Measurements from ENCODE around the gene MYOCD.

MYOCD gene

GRCh38 chr17:12673788-12674187, 8.1 kb downstream of the MYOCD start:
- Histone ChIP-seq H3K9me3 (ENCODE audit: control insufficient read depth in 1 of 2, low read length in 2 of 2) (no peaks in the 10 kb centered on the region), H3K27me3 (ENCODE audit: low read depth, low read length) (no peaks in the 10 kb centered on the region), H3K4me1 (ENCODE audit: control insufficient read depth in 1 of 2, insufficient read depth in 2 of 2, low read length in 2 of 2) (peaks cover 0 to 5% of the 10 kb centered on the region in 2 donors), H3K4me3 (ENCODE audit: low read depth in 1 of 2, low read length in 2 of 2) (no peak overlapping the region), H3K27ac (ENCODE audit: low read length) (no peak overlapping the region), H3K36me3 (ENCODE audit: control insufficient read depth in 1 of 2, insufficient read depth in 2 of 2, low read length in 2 of 2) (no peaks in the 10 kb centered on the region)

DNA sequence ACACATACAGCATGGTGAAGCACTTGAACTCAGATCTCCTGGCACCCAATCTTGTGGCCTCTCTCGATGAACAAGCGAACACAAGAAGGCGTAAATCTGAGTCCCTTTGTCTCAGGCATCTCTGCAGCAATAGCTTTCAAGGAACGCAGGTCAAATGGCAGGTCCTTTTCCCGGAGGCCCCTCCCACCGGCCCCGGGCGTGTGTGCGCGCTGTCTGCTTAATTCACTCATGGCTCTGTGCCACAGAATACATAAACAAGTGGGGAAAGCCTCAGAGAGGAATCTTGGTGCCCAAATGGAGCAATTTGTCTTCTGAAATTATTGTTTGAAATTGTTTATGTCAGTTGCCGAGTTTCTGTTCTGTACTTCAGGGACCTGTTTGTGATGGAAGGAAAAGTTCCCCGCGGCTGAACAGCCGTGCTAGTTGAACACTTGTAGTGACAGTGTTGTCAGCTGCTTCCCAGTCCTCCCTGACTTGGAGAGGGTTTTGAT, 14.8 kb downstream of the MYOCD start:
- peak overlapping the region; percentile 8 to 35 for H3K4me3 ChIP-seq (ENCODE audit: low read depth in 1 of 2, low read length in 2 of 2)
- peaks cover 0 to 8% of the 10 kb centered on the region in 2 donors for H3K4me1 ChIP-seq (ENCODE audit: control insufficient read depth in 1 of 2, insufficient read depth in 2 of 2, low read length in 2 of 2)
- H3K9me3 ChIP-seq (ENCODE audit: control insufficient read depth in 1 of 2, low read length in 2 of 2) = no peaks in the 10 kb centered on the region
- H3K27ac ChIP-seq (ENCODE audit: low read length) = peak overlapping the region; percentile 46
- no peaks in the 10 kb centered on the region for H3K27me3 ChIP-seq (ENCODE audit: low read depth, low read length)
- no peaks in the 10 kb centered on the region for H3K36me3 ChIP-seq (ENCODE audit: control insufficient read depth in 1 of 2, insufficient read depth in 2 of 2, low read length in 2 of 2)

DNA sequence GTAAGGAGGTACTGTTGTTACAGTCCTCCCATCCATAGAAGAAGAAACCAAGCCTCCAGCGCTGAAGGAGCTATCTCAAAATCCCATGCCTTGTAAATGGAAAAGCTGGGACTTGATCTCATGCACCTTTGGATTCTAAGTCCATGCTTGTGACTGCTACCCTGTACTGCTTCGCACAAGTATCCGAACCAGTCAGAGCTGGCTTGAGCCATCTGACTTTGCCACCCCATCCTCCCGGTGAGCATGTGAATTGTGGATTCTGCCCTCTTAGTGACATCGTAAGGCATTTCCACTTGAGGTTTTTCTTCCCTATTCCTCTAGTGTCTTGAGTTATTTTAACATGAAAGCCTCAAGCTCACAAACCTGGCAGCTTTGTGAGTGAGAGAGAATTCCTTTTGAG, 15.3 kb downstream of the MYOCD start:
- Histone ChIP-seq H3K4me1 (ENCODE audit: control insufficient read depth in 1 of 2, insufficient read depth in 2 of 2, low read length in 2 of 2) (peaks cover 0 to 8% of the 10 kb centered on the region in 2 donors), H3K9me3 (ENCODE audit: control insufficient read depth in 1 of 2, low read length in 2 of 2) (no peaks in the 10 kb centered on the region), H3K36me3 (ENCODE audit: control insufficient read depth in 1 of 2, insufficient read depth in 2 of 2, low read length in 2 of 2) (no peaks in the 10 kb centered on the region), H3K4me3 (ENCODE audit: low read depth in 1 of 2, low read length in 2 of 2) (peak overlapping the region; percentile 8 to 35), H3K27me3 (ENCODE audit: low read depth, low read length) (no peaks in the 10 kb centered on the region), H3K27ac (ENCODE audit: low read length) (peak overlapping the region; percentile 46)

DNA sequence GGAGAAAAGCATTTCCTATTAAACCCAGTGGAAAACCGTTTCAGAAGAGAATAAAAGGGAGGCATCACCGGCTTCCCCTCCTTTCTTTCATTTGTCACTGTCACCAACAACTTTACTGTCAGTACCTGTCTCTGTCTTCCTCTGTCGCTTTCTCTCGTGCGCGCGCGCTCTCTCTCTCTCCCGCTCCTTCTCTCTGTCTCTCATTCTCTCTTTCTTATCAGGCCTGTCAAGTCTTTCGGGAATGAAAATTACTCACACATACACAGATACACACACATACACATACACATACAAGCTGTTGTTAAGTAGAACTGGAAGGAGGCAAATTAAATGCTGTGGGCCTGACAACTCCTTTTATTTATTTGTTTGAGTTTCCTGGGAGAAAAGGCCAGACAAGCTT, 17.6 kb downstream of the MYOCD start:
- Histone ChIP-seq H3K4me1 (ENCODE audit: control insufficient read depth in 1 of 2, insufficient read depth in 2 of 2, low read length in 2 of 2) (peaks cover 0 to 8% of the 10 kb centered on the region in 2 donors), H3K36me3 (ENCODE audit: control insufficient read depth in 1 of 2, insufficient read depth in 2 of 2, low read length in 2 of 2) (no peaks in the 10 kb centered on the region), H3K27me3 (ENCODE audit: low read depth, low read length) (no peaks in the 10 kb centered on the region), H3K27ac (ENCODE audit: low read length) (no peak overlapping the region), H3K9me3 (ENCODE audit: control insufficient read depth in 1 of 2, low read length in 2 of 2) (no peaks in the 10 kb centered on the region), H3K4me3 (ENCODE audit: low read depth in 1 of 2, low read length in 2 of 2) (no peak overlapping the region)

DNA sequence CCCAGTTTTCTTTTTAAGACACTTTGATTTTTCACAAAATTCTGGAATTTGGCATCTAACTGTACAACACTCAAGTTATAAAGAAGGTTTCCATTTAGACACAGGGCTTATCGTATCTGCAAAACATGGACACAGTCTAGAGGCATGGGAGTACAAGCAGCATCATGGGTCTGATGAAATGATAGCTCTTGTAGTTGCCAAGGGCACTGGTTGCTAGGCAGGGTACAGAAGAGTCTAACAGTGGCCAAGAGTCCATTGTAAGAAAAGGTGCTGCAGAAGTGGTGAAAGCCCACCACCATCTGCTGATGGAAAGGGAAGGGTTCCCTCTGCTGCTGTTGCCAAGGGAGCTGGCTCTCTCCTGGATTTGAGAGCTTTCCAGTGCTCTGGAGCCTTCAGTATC, 20.8 kb downstream of the MYOCD start:
- Histone ChIP-seq H3K27me3 (ENCODE audit: low read depth, low read length) (no peaks in the 10 kb centered on the region), H3K36me3 (ENCODE audit: control insufficient read depth in 1 of 2, insufficient read depth in 2 of 2, low read length in 2 of 2) (no peaks in the 10 kb centered on the region), H3K27ac (ENCODE audit: low read length) (no peak overlapping the region), H3K9me3 (ENCODE audit: control insufficient read depth in 1 of 2, low read length in 2 of 2) (no peaks in the 10 kb centered on the region), H3K4me1 (ENCODE audit: control insufficient read depth in 1 of 2, insufficient read depth in 2 of 2, low read length in 2 of 2) (no peaks in the 10 kb centered on the region), H3K4me3 (ENCODE audit: low read depth in 1 of 2, low read length in 2 of 2) (no peak overlapping the region)

DNA sequence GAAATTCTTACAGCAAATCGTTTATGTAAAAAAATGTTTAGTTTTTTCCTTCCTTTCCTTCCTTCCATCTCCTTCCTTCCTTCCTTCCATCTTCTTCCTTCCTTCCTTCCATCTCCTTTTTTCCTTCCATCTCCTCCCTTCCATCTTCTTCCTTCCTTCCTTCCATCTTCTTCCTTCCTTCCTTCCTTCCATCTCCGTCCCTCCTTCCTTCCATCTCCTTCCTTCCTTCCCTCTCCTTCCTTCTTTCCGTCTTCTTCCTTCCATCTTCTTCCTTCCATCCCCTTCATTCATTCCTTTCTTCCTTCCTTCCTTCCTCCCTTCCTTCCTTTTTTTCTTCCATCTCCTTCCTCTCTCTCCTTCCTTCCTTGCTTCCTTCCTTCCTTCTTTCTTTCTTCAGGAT, 22.7 kb downstream of the MYOCD start:
- Histone ChIP-seq H3K36me3 (ENCODE audit: control insufficient read depth in 1 of 2, insufficient read depth in 2 of 2, low read length in 2 of 2) (no peaks in the 10 kb centered on the region), H3K4me3 (ENCODE audit: low read depth in 1 of 2, low read length in 2 of 2) (no peak overlapping the region), H3K27ac (ENCODE audit: low read length) (no peak overlapping the region), H3K9me3 (ENCODE audit: control insufficient read depth in 1 of 2, low read length in 2 of 2) (no peaks in the 10 kb centered on the region), H3K27me3 (ENCODE audit: low read depth, low read length) (no peaks in the 10 kb centered on the region), H3K4me1 (ENCODE audit: control insufficient read depth in 1 of 2, insufficient read depth in 2 of 2, low read length in 2 of 2) (no peaks in the 10 kb centered on the region)

DNA sequence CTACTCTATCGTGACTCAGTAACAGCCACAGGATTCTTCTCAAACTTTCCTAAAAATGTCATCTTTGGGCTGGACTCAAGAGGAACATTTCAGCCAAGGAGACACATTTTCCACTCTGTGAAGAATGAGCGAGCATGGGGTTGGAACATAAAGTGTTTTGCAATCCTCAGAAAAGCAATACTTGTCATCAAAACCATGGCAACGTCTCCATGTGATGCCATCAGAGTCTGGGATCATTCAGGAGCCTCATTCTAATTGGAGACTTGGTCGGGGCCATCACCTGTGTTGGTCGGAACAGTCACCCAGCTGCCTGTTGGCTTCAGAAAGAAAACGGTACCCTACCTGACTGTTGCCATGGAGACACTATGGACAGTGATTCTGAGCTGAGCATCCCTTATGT, 25.5 kb downstream of the MYOCD start:
- H3K4me1 ChIP-seq (ENCODE audit: control insufficient read depth in 1 of 2, insufficient read depth in 2 of 2, low read length in 2 of 2) = no peaks in the 10 kb centered on the region
- H3K9me3 ChIP-seq (ENCODE audit: control insufficient read depth in 1 of 2, low read length in 2 of 2) = no peaks in the 10 kb centered on the region
- no peaks in the 10 kb centered on the region for H3K36me3 ChIP-seq (ENCODE audit: control insufficient read depth in 1 of 2, insufficient read depth in 2 of 2, low read length in 2 of 2)
- H3K27ac ChIP-seq (ENCODE audit: low read length) = peak overlapping the region; percentile 54
- no peaks in the 10 kb centered on the region for H3K27me3 ChIP-seq (ENCODE audit: low read depth, low read length)
- H3K4me3 ChIP-seq (ENCODE audit: low read depth in 1 of 2, low read length in 2 of 2) = no peak overlapping the region

GRCh38 chr17:12693640-12694039, 27.9 kb downstream of the MYOCD start:
- Histone ChIP-seq H3K9me3 (ENCODE audit: control insufficient read depth in 1 of 2, low read length in 2 of 2) (no peaks in the 10 kb centered on the region), H3K4me1 (ENCODE audit: control insufficient read depth in 1 of 2, insufficient read depth in 2 of 2, low read length in 2 of 2) (no peaks in the 10 kb centered on the region), H3K27me3 (ENCODE audit: low read depth, low read length) (no peaks in the 10 kb centered on the region), H3K27ac (ENCODE audit: low read length) (no peak overlapping the region), H3K36me3 (ENCODE audit: control insufficient read depth in 1 of 2, insufficient read depth in 2 of 2, low read length in 2 of 2) (no peaks in the 10 kb centered on the region), H3K4me3 (ENCODE audit: low read depth in 1 of 2, low read length in 2 of 2) (no peak overlapping the region)

GRCh38 chr17:12706070-12706469, 40.4 kb downstream of the MYOCD start:
- H3K4me3 ChIP-seq (ENCODE audit: low read depth in 1 of 2, low read length in 2 of 2) = no peak overlapping the region
- H3K27ac ChIP-seq (ENCODE audit: low read length) = no peak overlapping the region
- H3K36me3 ChIP-seq (ENCODE audit: control insufficient read depth in 1 of 2, insufficient read depth in 2 of 2, low read length in 2 of 2) = peaks cover 0 to 4% of the 10 kb centered on the region in 2 donors
- no peaks in the 10 kb centered on the region for H3K27me3 ChIP-seq (ENCODE audit: low read depth, low read length)
- H3K9me3 ChIP-seq (ENCODE audit: control insufficient read depth in 1 of 2, low read length in 2 of 2) = peaks cover 0 to 3% of the 10 kb centered on the region in 2 donors
- H3K4me1 ChIP-seq (ENCODE audit: control insufficient read depth in 1 of 2, insufficient read depth in 2 of 2, low read length in 2 of 2) = peaks cover 0 to 18% of the 10 kb centered on the region in 2 donors

- no peaks in the 10 kb centered on the region for H3K27me3 ChIP-seq (ENCODE audit: low read depth, low read length)
- peaks cover 0 to 18% of the 10 kb centered on the region in 2 donors for H3K4me1 ChIP-seq (ENCODE audit: control insufficient read depth in 1 of 2, insufficient read depth in 2 of 2, low read length in 2 of 2)
- no peak overlapping the region for H3K4me3 ChIP-seq (ENCODE audit: low read depth in 1 of 2, low read length in 2 of 2)
- H3K27ac ChIP-seq (ENCODE audit: low read length) = no peak overlapping the region
- H3K9me3 ChIP-seq (ENCODE audit: control insufficient read depth in 1 of 2, low read length in 2 of 2) = peaks cover 0 to 3% of the 10 kb centered on the region in 2 donors
- H3K36me3 ChIP-seq (ENCODE audit: control insufficient read depth in 1 of 2, insufficient read depth in 2 of 2, low read length in 2 of 2) = peaks cover 0 to 4% of the 10 kb centered on the region in 2 donors
Measured at GRCh38 chr17:12709063-12709462, 43.4 kb downstream of the MYOCD start.

DNA sequence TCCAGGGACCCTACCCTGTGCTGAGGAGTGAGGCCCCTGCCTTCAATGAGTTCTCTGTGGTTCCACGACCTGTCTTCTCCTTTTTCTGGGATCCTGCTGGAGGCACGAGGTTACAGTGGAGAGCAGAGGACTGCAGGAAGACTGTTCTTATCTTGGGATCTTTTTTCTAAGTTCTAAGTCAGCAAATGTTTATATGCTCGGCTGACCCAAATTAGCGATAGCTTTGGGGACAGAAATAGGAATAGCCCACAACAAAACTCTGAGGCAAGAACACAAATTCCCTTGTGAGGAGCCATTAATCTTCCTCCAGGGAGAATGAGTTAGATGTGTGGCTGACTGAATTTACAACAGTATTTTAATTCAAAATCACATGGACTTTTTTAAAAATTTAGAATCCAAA, 46.7 kb downstream of the MYOCD start:
- H3K27ac ChIP-seq (ENCODE audit: low read length) = no peak overlapping the region
- no peaks in the 10 kb centered on the region for H3K4me1 ChIP-seq (ENCODE audit: control insufficient read depth in 1 of 2, insufficient read depth in 2 of 2, low read length in 2 of 2)
- H3K9me3 ChIP-seq (ENCODE audit: control insufficient read depth in 1 of 2, low read length in 2 of 2) = no peaks in the 10 kb centered on the region

GRCh38 chr17:12712941-12713340, 47.3 kb downstream of the MYOCD start:
- Histone ChIP-seq H3K36me3 (ENCODE audit: control insufficient read depth in 1 of 2, insufficient read depth in 2 of 2, low read length in 2 of 2) (peaks cover 0 to 11% of the 10 kb centered on the region in 2 donors), H3K9me3 (ENCODE audit: control insufficient read depth in 1 of 2, low read length in 2 of 2) (no peaks in the 10 kb centered on the region), H3K27me3 (ENCODE audit: low read depth, low read length) (no peaks in the 10 kb centered on the region), H3K4me1 (ENCODE audit: control insufficient read depth in 1 of 2, insufficient read depth in 2 of 2, low read length in 2 of 2) (no peaks in the 10 kb centered on the region), H3K4me3 (ENCODE audit: low read depth in 1 of 2, low read length in 2 of 2) (no peak overlapping the region), H3K27ac (ENCODE audit: low read length) (no peak overlapping the region)

More for the DNA sequence above, 46.7 kb downstream of the MYOCD start:
- Histone ChIP-seq H3K27me3 (ENCODE audit: low read depth, low read length) (no peaks in the 10 kb centered on the region), H3K4me3 (ENCODE audit: low read depth in 1 of 2, low read length in 2 of 2) (no peak overlapping the region), H3K36me3 (ENCODE audit: control insufficient read depth in 1 of 2, insufficient read depth in 2 of 2, low read length in 2 of 2) (peaks cover 0 to 6% of the 10 kb centered on the region in 2 donors)

Data from muscle layer of duodenum (tissue), 2 donors.